ENCODE data around the gene TBL2. TPM values are rescaled to one million over a fixed set of nuclear protein-coding genes. Genes with fewer than 3 reads are reported as not detected.
A peak's percentile ranks its signal among the peaks of the same experiment; 100 is the strongest.
"Not testable (repeated sequence)": the region's sequence is repeated elsewhere in the genome, so short reads cannot be mapped to it uniquely, and the experiment has no call there.

The TBL2 gene
- total RNA-seq, 1 donor from 2014 or later = 9.6 TPM

- Histone ChIP-seq H3K4me1 (peaks cover 25% of the 10 kb centered on the region), H3K36me3 (no peaks in the 10 kb centered on the region), H3K4me3 (peak overlapping the region; percentile 68), H3K27me3 (ENCODE audit: low read depth) (peaks cover 75% of the 10 kb centered on the region), H3K9me3 (replicated peaks) (no peaks in the 10 kb centered on the region), H3K27ac (replicated peaks) (no peak overlapping the region)
- peak; percentile 48 for DNase-seq
- intact Hi-C loops (cut with micrococcal nuclease) = no loop called here
- TF ChIP-seq, protein P1, sequence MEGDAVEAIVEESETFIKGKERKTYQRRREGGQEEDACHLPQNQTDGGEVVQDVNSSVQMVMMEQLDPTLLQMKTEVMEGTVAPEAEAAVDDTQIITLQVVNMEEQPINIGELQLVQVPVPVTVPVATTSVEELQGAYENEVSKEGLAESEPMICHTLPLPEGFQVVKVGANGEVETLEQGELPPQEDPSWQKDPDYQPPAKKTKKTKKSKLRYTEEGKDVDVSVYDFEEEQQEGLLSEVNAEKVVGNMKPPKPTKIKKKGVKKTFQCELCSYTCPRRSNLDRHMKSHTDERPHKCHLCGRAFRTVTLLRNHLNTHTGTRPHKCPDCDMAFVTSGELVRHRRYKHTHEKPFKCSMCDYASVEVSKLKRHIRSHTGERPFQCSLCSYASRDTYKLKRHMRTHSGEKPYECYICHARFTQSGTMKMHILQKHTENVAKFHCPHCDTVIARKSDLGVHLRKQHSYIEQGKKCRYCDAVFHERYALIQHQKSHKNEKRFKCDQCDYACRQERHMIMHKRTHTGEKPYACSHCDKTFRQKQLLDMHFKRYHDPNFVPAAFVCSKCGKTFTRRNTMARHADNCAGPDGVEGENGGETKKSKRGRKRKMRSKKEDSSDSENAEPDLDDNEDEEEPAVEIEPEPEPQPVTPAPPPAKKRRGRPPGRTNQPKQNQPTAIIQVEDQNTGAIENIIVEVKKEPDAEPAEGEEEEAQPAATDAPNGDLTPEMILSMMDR (IDR thresholded peaks at IDR 0.05; ENCODE audit: borderline replicate concordance) = no peak
Measured at GRCh38 chr7:73622909-73623797, 44.8 kb upstream of the TBL2 start.

- Histone ChIP-seq H3K27ac (replicated peaks) (no peak overlapping the region), H3K4me1 (peaks cover 25% of the 10 kb centered on the region)
Measured at GRCh38 chr7:73622527-73622908, 44.1 kb upstream of the TBL2 start.

GRCh38 chr7:73621168-73622063, 43.0 kb upstream of the TBL2 start:
- intact Hi-C loops (cut with micrococcal nuclease) = no loop called here
- peaks cover 58% of the 10 kb centered on the region for H3K27me3 ChIP-seq (ENCODE audit: low read depth)
- H3K4me1 ChIP-seq = peaks cover 25% of the 10 kb centered on the region
- no peaks in the 10 kb centered on the region for H3K9me3 ChIP-seq (replicated peaks)
- no peak for DNase-seq
- no peak overlapping the region for H3K4me3 ChIP-seq
- H3K36me3 ChIP-seq = no peaks in the 10 kb centered on the region
- TF ChIP-seq, protein P1 (IDR thresholded peaks at IDR 0.05; ENCODE audit: borderline replicate concordance) = no peak
- H3K27ac ChIP-seq (replicated peaks) = no peak overlapping the region

More at GRCh38 chr7:73622527-73622908, 44.1 kb upstream of the TBL2 start:
- Histone ChIP-seq H3K9me3 (replicated peaks) (no peaks in the 10 kb centered on the region), H3K27me3 (ENCODE audit: low read depth) (peaks cover 69% of the 10 kb centered on the region), H3K36me3 (no peaks in the 10 kb centered on the region), H3K4me3 (peak overlapping the region; percentile 68)
- TF ChIP-seq, protein P1 (IDR thresholded peaks at IDR 0.05; ENCODE audit: borderline replicate concordance) = no peak
- no peak for DNase-seq
- intact Hi-C loops (cut with micrococcal nuclease) = no loop called here

GRCh38 chr7:73619394-73619793, 41.0 kb upstream of the TBL2 start:
- DNase-seq; H3K9me3 ChIP-seq (replicated peaks); intact Hi-C loops (cut with micrococcal nuclease); H3K27ac ChIP-seq (replicated peaks); H3K36me3 ChIP-seq; H3K4me3 ChIP-seq: not testable (repeated sequence)
- H3K4me1 ChIP-seq = peaks cover 21% of the 10 kb centered on the region
- H3K27me3 ChIP-seq (ENCODE audit: low read depth) = peaks cover 58% of the 10 kb centered on the region

- peaks cover 13% of the 10 kb centered on the region for H3K4me1 ChIP-seq
- intact Hi-C loops (cut with micrococcal nuclease) = no loop called here
- TF ChIP-seq, protein P1 (IDR thresholded peaks at IDR 0.05; ENCODE audit: borderline replicate concordance) = no peak
- no peaks in the 10 kb centered on the region for H3K36me3 ChIP-seq
- H3K9me3 ChIP-seq (replicated peaks) = no peaks in the 10 kb centered on the region
- H3K27ac ChIP-seq (replicated peaks) = no peak overlapping the region
- no peak overlapping the region for H3K4me3 ChIP-seq
- H3K27me3 ChIP-seq (ENCODE audit: low read depth) = peaks cover 58% of the 10 kb centered on the region
- no peak for DNase-seq
Measured at GRCh38 chr7:73618538-73618937, 40.2 kb upstream of the TBL2 start.

GRCh38 chr7:73617520-73617919, 39.1 kb upstream of the TBL2 start:
- H3K4me1 ChIP-seq; H3K27ac ChIP-seq (replicated peaks); H3K9me3 ChIP-seq (replicated peaks); intact Hi-C loops (cut with micrococcal nuclease); H3K4me3 ChIP-seq; DNase-seq; H3K36me3 ChIP-seq: not testable (repeated sequence)
- H3K27me3 ChIP-seq (ENCODE audit: low read depth) = peaks cover 58% of the 10 kb centered on the region

Data from left ventricle myocardium inferior (tissue), 1 donor.